ENCODE data around the gene ITGB4. TPM values are rescaled to one million over a fixed set of nuclear protein-coding genes. Genes with fewer than 3 reads are reported as not detected.

Gene ITGB4
- total RNA-seq, 1 donor from 2014 or later, result 9.7 TPM

GRCh38 chr17:75740631-75741077 is 19.4 kb downstream of the ITGB4 start:
- no peaks in the 10 kb centered on the region for H3K4me1 Mint-ChIP-seq (ENCODE audit: low read depth)
- DNase-seq (ENCODE audit: low spot score, unreplicated experiment), result no peak
- no peaks in the 10 kb centered on the region for H3K36me3 Mint-ChIP-seq (ENCODE audit: insufficient read depth)
- H3K27ac Mint-ChIP-seq, result no peak overlapping the region
- no peaks in the 10 kb centered on the region for H3K27me3 Mint-ChIP-seq
- no peak overlapping the region for H3K4me3 Mint-ChIP-seq (ENCODE audit: low read depth)
- no peak for TF ChIP-seq CTCF (IDR thresholded peaks at IDR 0.05; ENCODE audit: unreplicated experiment)
- H3K9me3 Mint-ChIP-seq (ENCODE audit: low read depth), result no peaks in the 10 kb centered on the region

- Mint-ChIP-seq H3K9me3 (ENCODE audit: low read depth) (no peaks in the 10 kb centered on the region), H3K4me3 (ENCODE audit: low read depth) (no peak overlapping the region), H3K4me1 (ENCODE audit: low read depth) (no peaks in the 10 kb centered on the region), H3K36me3 (ENCODE audit: insufficient read depth) (no peaks in the 10 kb centered on the region), H3K27me3 (no peaks in the 10 kb centered on the region), H3K27ac (no peak overlapping the region)
- TF ChIP-seq CTCF (IDR thresholded peaks at IDR 0.05; ENCODE audit: unreplicated experiment), result no peak
- DNase-seq (ENCODE audit: low spot score, unreplicated experiment), result no peak
Observed at GRCh38 chr17:75742337-75742736, 21.1 kb downstream of the ITGB4 start.

GRCh38 chr17:75743625-75744206 is 22.5 kb downstream of the ITGB4 start:
- no peak for TF ChIP-seq CTCF (IDR thresholded peaks at IDR 0.05; ENCODE audit: unreplicated experiment)
- DNase-seq (ENCODE audit: low spot score, unreplicated experiment), result no peak
- no peaks in the 10 kb centered on the region for H3K36me3 Mint-ChIP-seq (ENCODE audit: insufficient read depth)
- H3K4me1 Mint-ChIP-seq (ENCODE audit: low read depth), result no peaks in the 10 kb centered on the region
- no peak overlapping the region for H3K27ac Mint-ChIP-seq
- H3K9me3 Mint-ChIP-seq (ENCODE audit: low read depth), result no peaks in the 10 kb centered on the region
- H3K27me3 Mint-ChIP-seq, result no peaks in the 10 kb centered on the region
- no peak overlapping the region for H3K4me3 Mint-ChIP-seq (ENCODE audit: low read depth)

GRCh38 chr17:75748706-75749105 is 27.4 kb downstream of the ITGB4 start:
- peaks cover 5% of the 10 kb centered on the region for H3K27me3 Mint-ChIP-seq

More at GRCh38 chr17:75748706-75749105, 27.4 kb downstream of the ITGB4 start:
- Mint-ChIP-seq H3K27ac (no peak overlapping the region), H3K4me1 (ENCODE audit: low read depth) (no peaks in the 10 kb centered on the region), H3K36me3 (ENCODE audit: insufficient read depth) (no peaks in the 10 kb centered on the region), H3K9me3 (ENCODE audit: low read depth) (no peaks in the 10 kb centered on the region), H3K4me3 (ENCODE audit: low read depth) (no peak overlapping the region)
- no peak for DNase-seq (ENCODE audit: low spot score, unreplicated experiment)
- TF ChIP-seq CTCF (IDR thresholded peaks at IDR 0.05; ENCODE audit: unreplicated experiment), result no peak

Data from progenitor cell of endocrine pancreas (in vitro differentiated cells).